BE2C (cell line): ENCODE results near the gene MAP2.

Experiments
- DNase-seq: peaks from one replicate; pipeline ENCODE4 v3.0.0-alpha.2; 2020
- H3K27me3 ChIP-seq: fragments of 250-450 bp; sonication (Bioruptor Pico); 2 replicates; pipeline ENCODE4 v1.5.1; 2020; ENCODE audit warnings: mild to moderate bottlenecking
- H3K36me3 ChIP-seq: fragments of 250-450 bp; sonication (Bioruptor Pico); 2 replicates; pipeline ENCODE4 v1.5.1; 2020; ENCODE audit warnings: mild to moderate bottlenecking
- H3K4me1 ChIP-seq: fragments of 250-450 bp; sonication (Bioruptor Pico); 2 replicates; pipeline ENCODE4 v1.5.1; 2020
- H3K4me3 ChIP-seq: 2 replicates; pipeline ENCODE4 v1.5.1; 2011; ENCODE audit warnings: low read depth, low read length
- H3K9me3 ChIP-seq: fragments of 250-450 bp; sonication (Bioruptor Pico); 2 replicates; pipeline ENCODE4 v1.5.1; 2020
- CTCF ChIP-seq: IDR thresholded peaks from 2 replicates; pipeline ENCODE4 v1.5.1; 2012; ENCODE audit warnings: mild to moderate bottlenecking, low read depth, low read length

The MAP2 gene

GRCh38 chr2:209688385-209688784 is 264.5 kb downstream of the MAP2 start:
- no peak for DNase-seq
- Histone ChIP-seq H3K4me1 (peaks cover 3% of the 10 kb centered on the region; the same call in 1 of the 2 replicates), H3K4me3 (no peak overlapping the region), H3K27me3 (no peaks in the 10 kb centered on the region), H3K36me3 (peaks cover 64% of the 10 kb centered on the region), H3K9me3 (no peaks in the 10 kb centered on the region)
- no peak for TF ChIP-seq CTCF

GRCh38 chr2:209690029-209690754 is 266.3 kb downstream of the MAP2 start:
- no peaks in the 10 kb centered on the region for H3K9me3 ChIP-seq
- peaks cover 68% of the 10 kb centered on the region for H3K36me3 ChIP-seq
- H3K4me1 ChIP-seq: peaks cover 3% of the 10 kb centered on the region; the same call in 1 of the 2 replicates
- no peaks in the 10 kb centered on the region for H3K27me3 ChIP-seq
- no peak for DNase-seq
- H3K4me3 ChIP-seq: no peak overlapping the region
- TF ChIP-seq CTCF: no peak

GRCh38 chr2:209694748-209695147 is 270.9 kb downstream of the MAP2 start:
- no peak for DNase-seq
- TF ChIP-seq CTCF: no peak
- H3K4me3 ChIP-seq: no peak overlapping the region
- H3K4me1 ChIP-seq: no peaks in the 10 kb centered on the region
- no peaks in the 10 kb centered on the region for H3K9me3 ChIP-seq
- H3K36me3 ChIP-seq: peaks cover 52% of the 10 kb centered on the region
- no peaks in the 10 kb centered on the region for H3K27me3 ChIP-seq

- DNase-seq: no peak
- no peaks in the 10 kb centered on the region; the same call in 1 of the 2 replicates for H3K4me1 ChIP-seq
- TF ChIP-seq CTCF: no peak
- no peaks in the 10 kb centered on the region for H3K27me3 ChIP-seq
- no peak overlapping the region for H3K4me3 ChIP-seq
- peaks cover 38% of the 10 kb centered on the region for H3K36me3 ChIP-seq
- no peaks in the 10 kb centered on the region for H3K9me3 ChIP-seq
These were observed 273.2 kb downstream of the MAP2 start for GRCh38 chr2:209696836-209697711.

- peaks cover 46% of the 10 kb centered on the region for H3K36me3 ChIP-seq
- H3K4me1 ChIP-seq: no peaks in the 10 kb centered on the region; the same call in 1 of the 2 replicates
- H3K4me3 ChIP-seq: no peak overlapping the region
- H3K9me3 ChIP-seq: no peaks in the 10 kb centered on the region
- TF ChIP-seq CTCF: no peak
- H3K27me3 ChIP-seq: no peaks in the 10 kb centered on the region
- DNase-seq: no peak
These were observed 278.9 kb downstream of the MAP2 start for GRCh38 chr2:209702775-209703174.
